ENCODE data around the gene RAPGEF4. TPM values are rescaled to one million over a fixed set of nuclear protein-coding genes. Genes with fewer than 3 reads are reported as not detected.

RAPGEF4 gene
- total and polyA plus RNA-seq, 9 of the 15 experiments (the other 6 are each of a cell fraction or from before 2014, with no cell fraction given): 0.04 to 0.33 (median 0.13) TPM; not detected in 6

DNA sequence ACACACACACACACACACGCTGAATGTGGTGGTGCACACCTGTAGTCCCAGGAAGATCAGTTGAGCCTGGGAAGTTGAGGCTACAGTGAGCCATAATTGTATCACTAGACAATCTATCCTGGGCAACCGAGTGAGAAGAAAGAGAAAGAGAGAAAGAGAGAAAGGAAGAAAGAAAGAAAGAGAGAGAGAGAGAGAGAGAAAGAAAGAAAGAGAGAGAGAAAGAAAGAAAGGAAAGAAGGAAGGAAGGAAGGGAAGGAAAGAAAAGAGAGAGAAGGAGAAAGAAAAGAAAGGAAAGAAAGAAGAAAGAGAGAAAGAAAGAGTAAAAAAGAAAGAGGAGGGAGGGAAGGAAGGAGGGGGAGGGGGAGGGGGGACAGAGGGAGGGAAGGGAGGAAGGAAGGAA, 190.0 kb downstream of the RAPGEF4 start:
- no peak for DNase-seq (ENCODE audit: extremely low read depth in 1 of 4, low spot score in 3 of 4)
- Histone ChIP-seq H3K79me2 (ENCODE audit: control insufficient read depth, insufficient read depth, low read length) (no peaks in the 10 kb centered on the region), H4K20me1 (replicated peaks; ENCODE audit: control insufficient read depth, insufficient read depth, low read length) (no peaks in the 10 kb centered on the region), H3K4me3 (no peak overlapping the region), H3K9ac (ENCODE audit: insufficient read depth in 1 of 2, low read depth in 2 of 2, low read length in 2 of 2) (no peak overlapping the region), H3K9me1 (ENCODE audit: control insufficient read depth, insufficient read depth, low read length) (no peaks in the 10 kb centered on the region), H3K9me3 (replicated peaks; ENCODE audit: control insufficient read depth, insufficient read depth, low read depth, low read length) (no peaks in the 10 kb centered on the region), H3K4me1 (replicated peaks in 1 of 2; ENCODE audit: control insufficient read depth in 2 of 2, insufficient read depth in 2 of 2, low read length in 2 of 2) (no peaks in the 10 kb centered on the region), H3K27ac (ENCODE audit: extremely low read depth, low read depth, low read length) (no peak overlapping the region), H3K4me2 (ENCODE audit: insufficient read depth, low read length) (no peak overlapping the region), H3K27me3 (ENCODE audit: control insufficient read depth in 2 of 2, insufficient read depth in 2 of 2, low read length in 2 of 2) (peaks cover 0 to 3% of the 10 kb centered on the region in 2 experiments; a peak in 3 of 5 replicates), H2AFZ (ENCODE audit: low read depth, low read length) (no peak overlapping the region), H3K36me3 (ENCODE audit: control insufficient read depth, insufficient read depth, low read length) (no peaks in the 10 kb centered on the region)
- no peak for ATAC-seq
- no peak for FAIRE-seq
- WGBS (ENCODE audit: insufficient coverage, low coverage, missing lambda C conversion rate): 0% methylated on average over 2 of the region's 2 CpGs
- in situ Hi-C loops (cut with MboI): no loop called here
- TF ChIP-seq, protein P1, sequence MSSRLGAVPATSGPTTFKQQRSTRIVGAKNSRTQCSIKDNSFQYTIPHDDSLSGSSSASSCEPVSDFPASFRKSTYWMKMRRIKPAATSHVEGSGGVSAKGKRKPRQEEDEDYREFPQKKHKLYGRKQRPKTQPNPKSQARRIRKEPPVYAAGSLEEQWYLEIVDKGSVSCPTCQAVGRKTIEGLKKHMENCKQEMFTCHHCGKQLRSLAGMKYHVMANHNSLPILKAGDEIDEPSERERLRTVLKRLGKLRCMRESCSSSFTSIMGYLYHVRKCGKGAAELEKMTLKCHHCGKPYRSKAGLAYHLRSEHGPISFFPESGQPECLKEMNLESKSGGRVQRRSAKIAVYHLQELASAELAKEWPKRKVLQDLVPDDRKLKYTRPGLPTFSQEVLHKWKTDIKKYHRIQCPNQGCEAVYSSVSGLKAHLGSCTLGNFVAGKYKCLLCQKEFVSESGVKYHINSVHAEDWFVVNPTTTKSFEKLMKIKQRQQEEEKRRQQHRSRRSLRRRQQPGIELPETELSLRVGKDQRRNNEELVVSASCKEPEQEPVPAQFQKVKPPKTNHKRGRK (tag; IDR thresholded peaks at IDR 0.05): peak; percentile 51; the same call in 1 of the 2 replicates
- TF ChIP-seq, protein P2, sequence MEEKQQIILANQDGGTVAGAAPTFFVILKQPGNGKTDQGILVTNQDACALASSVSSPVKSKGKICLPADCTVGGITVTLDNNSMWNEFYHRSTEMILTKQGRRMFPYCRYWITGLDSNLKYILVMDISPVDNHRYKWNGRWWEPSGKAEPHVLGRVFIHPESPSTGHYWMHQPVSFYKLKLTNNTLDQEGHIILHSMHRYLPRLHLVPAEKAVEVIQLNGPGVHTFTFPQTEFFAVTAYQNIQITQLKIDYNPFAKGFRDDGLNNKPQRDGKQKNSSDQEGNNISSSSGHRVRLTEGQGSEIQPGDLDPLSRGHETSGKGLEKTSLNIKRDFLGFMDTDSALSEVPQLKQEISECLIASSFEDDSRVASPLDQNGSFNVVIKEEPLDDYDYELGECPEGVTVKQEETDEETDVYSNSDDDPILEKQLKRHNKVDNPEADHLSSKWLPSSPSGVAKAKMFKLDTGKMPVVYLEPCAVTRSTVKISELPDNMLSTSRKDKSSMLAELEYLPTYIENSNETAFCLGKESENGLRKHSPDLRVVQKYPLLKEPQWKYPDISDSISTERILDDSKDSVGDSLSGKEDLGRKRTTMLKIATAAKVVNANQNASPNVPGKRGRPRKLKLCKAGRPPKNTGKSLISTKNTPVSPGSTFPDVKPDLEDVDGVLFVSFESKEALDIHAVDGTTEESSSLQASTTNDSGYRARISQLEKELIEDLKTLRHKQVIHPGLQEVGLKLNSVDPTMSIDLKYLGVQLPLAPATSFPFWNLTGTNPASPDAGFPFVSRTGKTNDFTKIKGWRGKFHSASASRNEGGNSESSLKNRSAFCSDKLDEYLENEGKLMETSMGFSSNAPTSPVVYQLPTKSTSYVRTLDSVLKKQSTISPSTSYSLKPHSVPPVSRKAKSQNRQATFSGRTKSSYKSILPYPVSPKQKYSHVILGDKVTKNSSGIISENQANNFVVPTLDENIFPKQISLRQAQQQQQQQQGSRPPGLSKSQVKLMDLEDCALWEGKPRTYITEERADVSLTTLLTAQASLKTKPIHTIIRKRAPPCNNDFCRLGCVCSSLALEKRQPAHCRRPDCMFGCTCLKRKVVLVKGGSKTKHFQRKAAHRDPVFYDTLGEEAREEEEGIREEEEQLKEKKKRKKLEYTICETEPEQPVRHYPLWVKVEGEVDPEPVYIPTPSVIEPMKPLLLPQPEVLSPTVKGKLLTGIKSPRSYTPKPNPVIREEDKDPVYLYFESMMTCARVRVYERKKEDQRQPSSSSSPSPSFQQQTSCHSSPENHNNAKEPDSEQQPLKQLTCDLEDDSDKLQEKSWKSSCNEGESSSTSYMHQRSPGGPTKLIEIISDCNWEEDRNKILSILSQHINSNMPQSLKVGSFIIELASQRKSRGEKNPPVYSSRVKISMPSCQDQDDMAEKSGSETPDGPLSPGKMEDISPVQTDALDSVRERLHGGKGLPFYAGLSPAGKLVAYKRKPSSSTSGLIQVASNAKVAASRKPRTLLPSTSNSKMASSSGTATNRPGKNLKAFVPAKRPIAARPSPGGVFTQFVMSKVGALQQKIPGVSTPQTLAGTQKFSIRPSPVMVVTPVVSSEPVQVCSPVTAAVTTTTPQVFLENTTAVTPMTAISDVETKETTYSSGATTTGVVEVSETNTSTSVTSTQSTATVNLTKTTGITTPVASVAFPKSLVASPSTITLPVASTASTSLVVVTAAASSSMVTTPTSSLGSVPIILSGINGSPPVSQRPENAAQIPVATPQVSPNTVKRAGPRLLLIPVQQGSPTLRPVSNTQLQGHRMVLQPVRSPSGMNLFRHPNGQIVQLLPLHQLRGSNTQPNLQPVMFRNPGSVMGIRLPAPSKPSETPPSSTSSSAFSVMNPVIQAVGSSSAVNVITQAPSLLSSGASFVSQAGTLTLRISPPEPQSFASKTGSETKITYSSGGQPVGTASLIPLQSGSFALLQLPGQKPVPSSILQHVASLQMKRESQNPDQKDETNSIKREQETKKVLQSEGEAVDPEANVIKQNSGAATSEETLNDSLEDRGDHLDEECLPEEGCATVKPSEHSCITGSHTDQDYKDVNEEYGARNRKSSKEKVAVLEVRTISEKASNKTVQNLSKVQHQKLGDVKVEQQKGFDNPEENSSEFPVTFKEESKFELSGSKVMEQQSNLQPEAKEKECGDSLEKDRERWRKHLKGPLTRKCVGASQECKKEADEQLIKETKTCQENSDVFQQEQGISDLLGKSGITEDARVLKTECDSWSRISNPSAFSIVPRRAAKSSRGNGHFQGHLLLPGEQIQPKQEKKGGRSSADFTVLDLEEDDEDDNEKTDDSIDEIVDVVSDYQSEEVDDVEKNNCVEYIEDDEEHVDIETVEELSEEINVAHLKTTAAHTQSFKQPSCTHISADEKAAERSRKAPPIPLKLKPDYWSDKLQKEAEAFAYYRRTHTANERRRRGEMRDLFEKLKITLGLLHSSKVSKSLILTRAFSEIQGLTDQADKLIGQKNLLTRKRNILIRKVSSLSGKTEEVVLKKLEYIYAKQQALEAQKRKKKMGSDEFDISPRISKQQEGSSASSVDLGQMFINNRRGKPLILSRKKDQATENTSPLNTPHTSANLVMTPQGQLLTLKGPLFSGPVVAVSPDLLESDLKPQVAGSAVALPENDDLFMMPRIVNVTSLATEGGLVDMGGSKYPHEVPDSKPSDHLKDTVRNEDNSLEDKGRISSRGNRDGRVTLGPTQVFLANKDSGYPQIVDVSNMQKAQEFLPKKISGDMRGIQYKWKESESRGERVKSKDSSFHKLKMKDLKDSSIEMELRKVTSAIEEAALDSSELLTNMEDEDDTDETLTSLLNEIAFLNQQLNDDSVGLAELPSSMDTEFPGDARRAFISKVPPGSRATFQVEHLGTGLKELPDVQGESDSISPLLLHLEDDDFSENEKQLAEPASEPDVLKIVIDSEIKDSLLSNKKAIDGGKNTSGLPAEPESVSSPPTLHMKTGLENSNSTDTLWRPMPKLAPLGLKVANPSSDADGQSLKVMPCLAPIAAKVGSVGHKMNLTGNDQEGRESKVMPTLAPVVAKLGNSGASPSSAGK (IDR thresholded peaks at IDR 0.05): no peak
- no peak for TF ChIP-seq EWSR1 (IDR thresholded peaks at IDR 0.05; ENCODE audit: borderline replicate concordance, low read depth, partially characterized antibody)
- ChIA-PET CTCF (ENCODE audit: low intra/inter-chr PET ratio) (no interaction called here), POLR2A (no interaction called here)
- intact Hi-C loops (cut with micrococcal nuclease): no loop called here
- no TSS peak for BruUV-seq (replicated peaks)

Measured in K562 (cell line).